CD4-positive, alpha-beta T cell (primary cell): ENCODE data around the gene FLRT1. TPM values are rescaled to one million over a fixed set of nuclear protein-coding genes. Genes with fewer than 3 reads are reported as not detected.

Experiments
- ATAC-seq: fragments of 200-7000 bp; cut with Tn5 transposase; one replicate; pipeline ENCODE4 v1.10.0; 2022; ENCODE audit warnings: mild to moderate bottlenecking; ENCODE audit not compliant: poor library complexity
- CTCF ChIA-PET: fragments of 350-600 bp; sonication (Branson Sonifier 250); formaldehyde crosslinking; loops from one replicate; lab custom pipeline; 2021; ENCODE audit warnings: antibody characterized with exemption, inconsistent platforms; lab: Charles Lee
- POLR2A ChIA-PET: fragments of 350-600 bp; sonication (Branson Sonifier 250); formaldehyde crosslinking; loops from one replicate; lab custom pipeline; 2021; ENCODE audit warnings: antibody characterized with exemption, inconsistent platforms; lab: Charles Lee
- DNase-seq, 14 experiments: peaks; one replicate each; pipeline ENCODE4 v3.0.0-alpha.2; 2013 to 2020; ENCODE audit warnings: mixed read lengths in 2 of 14
- H3K27ac ChIP-seq, 2 donors: one replicate each; pipeline versions ENCODE4 v1.5.1 to v1.7.0; 2013; ENCODE audit warnings: low read length in 2 of 2, low read depth in 1 of 2, mild to moderate bottlenecking in 1 of 2
- H3K27me3 ChIP-seq, 2 experiments: 1 replicate in 1 of 2; 2 replicates in 1 of 2; pipeline versions ENCODE4 v1.6.1 to v1.7.0; 2013; ENCODE audit warnings: low read length in 2 of 2, control low read depth in 1 of 2, mild to moderate bottlenecking in 1 of 2, moderate library complexity in 1 of 2; ENCODE audit not compliant: insufficient read depth in 2 of 2, control insufficient read depth in 1 of 2
- H3K36me3 ChIP-seq: one replicate; pipeline ENCODE4 v1.6.1; 2013; ENCODE audit warnings: low read length, control low read depth; ENCODE audit not compliant: insufficient read depth
- H3K4me1 ChIP-seq: one replicate; pipeline ENCODE4 v1.6.1; 2013; ENCODE audit warnings: low read length, control low read depth; ENCODE audit not compliant: insufficient read depth
- H3K4me3 ChIP-seq: one replicate; pipeline ENCODE4 v1.5.1; 2013; ENCODE audit warnings: mild to moderate bottlenecking, low read length, moderate library complexity
- H3K9me3 ChIP-seq, 2 experiments: 1 replicate in 1 of 2; 2 replicates in 1 of 2; pipeline versions ENCODE4 v1.6.1 to v1.7.0; 2013; ENCODE audit warnings: low read length in 2 of 2, mild to moderate bottlenecking in 2 of 2, control low read depth in 1 of 2, moderate library complexity in 1 of 2; ENCODE audit not compliant: control insufficient read depth in 1 of 2, insufficient read depth in 1 of 2
- H3K27ac Mint-ChIP-seq: one replicate; pipeline ENCODE4 v1.8.0; 2020; ENCODE audit warnings: mixed read lengths
- H3K27me3 Mint-ChIP-seq: one replicate; pipeline ENCODE4 v1.8.0; 2021; ENCODE audit warnings: mixed read lengths
- H3K36me3 Mint-ChIP-seq: one replicate; pipeline ENCODE4 v1.8.0; 2021; ENCODE audit warnings: low read depth, mixed read lengths
- H3K4me1 Mint-ChIP-seq: one replicate; pipeline ENCODE4 v1.8.0; 2021; ENCODE audit warnings: low read depth, mixed read lengths
- H3K4me3 Mint-ChIP-seq: one replicate; pipeline ENCODE4 v1.8.0; 2020; ENCODE audit warnings: mild to moderate bottlenecking, mixed read lengths
- H3K9me3 Mint-ChIP-seq: one replicate; pipeline ENCODE4 v1.8.0; 2020; ENCODE audit warnings: mixed read lengths
- CTCF ChIP-seq: fragments of 200-600 bp; IDR thresholded peaks from one replicate; pipeline ENCODE4 v1.8.0; 2022; ENCODE audit warnings: antibody characterized with exemption, mild to moderate bottlenecking
- intact Hi-C, 2 experiments: fragments of 100-400 bp; cut with DNase I in 1 of 2; cut with micrococcal nuclease in 1 of 2; formaldehyde crosslinking; loops; one replicate each; pipeline versions ENCODE4 v1.15.1 to v1.9.0; 2023 to 2025; cut with DNase I, micrococcal nuclease
- total RNA-seq, 174 experiments: library from RNA in 2 of 174; stranded (reverse) in 2 of 174; gene quantifications; one replicate each; pipeline ENCODE4 v1.2.3 and lab custom pipeline; 2021 to 2026

Gene FLRT1
- total RNA-seq, 2 experiments from 2014 or later, result not detected

- no peak for TF ChIP-seq CTCF
- Histone ChIP-seq H3K27me3 (peaks cover 17% of the 10 kb centered on the region in 2 experiments), H3K9me3 (peaks cover 0 to 13% of the 10 kb centered on the region in 2 experiments), H3K27ac (no peak overlapping the region), H3K4me3 (no peak overlapping the region), H3K36me3 (no peaks in the 10 kb centered on the region), H3K4me1 (peaks cover 8% of the 10 kb centered on the region)
- Mint-ChIP-seq H3K4me3 (no peak overlapping the region), H3K4me1 (no peaks in the 10 kb centered on the region), H3K27ac (no peak overlapping the region), H3K27me3 (peaks cover 30% of the 10 kb centered on the region), H3K9me3 (no peaks in the 10 kb centered on the region), H3K36me3 (no peaks in the 10 kb centered on the region)
- ChIA-PET CTCF (interaction anchor here (0.6 kb wide), 1 partner anchor 17 kb away, joined by 3 read pairs; no protein-coding TSS in a partner anchor), POLR2A (no interaction called here)
- ATAC-seq (no peak), DNase-seq (no peak)
- intact Hi-C loops, result no loop called here
Observed at GRCh38 chr11:64026575-64027205, 9.0 kb upstream of the FLRT1 start.

GRCh38 chr11:64027651-64028397 lies 7.9 kb upstream of the FLRT1 start:
- H3K27ac ChIP-seq, result no peak overlapping the region
- CTCF ChIA-PET, result no interaction called here
- H3K4me3 ChIP-seq, result no peak overlapping the region
- no peak overlapping the region for H3K4me3 Mint-ChIP-seq
- H3K36me3 Mint-ChIP-seq, result no peaks in the 10 kb centered on the region
- peaks cover 8% of the 10 kb centered on the region for H3K4me1 ChIP-seq
- H3K9me3 ChIP-seq, result peaks cover 0 to 13% of the 10 kb centered on the region in 2 experiments
- intact Hi-C loops, result no loop called here
- POLR2A ChIA-PET, result no interaction called here
- DNase-seq, result peak in 1 of 14 experiments; percentile 24
- H3K36me3 ChIP-seq, result no peaks in the 10 kb centered on the region
- no peak for TF ChIP-seq CTCF
- H3K4me1 Mint-ChIP-seq, result no peaks in the 10 kb centered on the region
- ATAC-seq, result no peak
- no peaks in the 10 kb centered on the region for H3K9me3 Mint-ChIP-seq
- H3K27ac Mint-ChIP-seq, result no peak overlapping the region
- peaks cover 34% of the 10 kb centered on the region for H3K27me3 Mint-ChIP-seq
- H3K27me3 ChIP-seq, result peaks cover 17 to 20% of the 10 kb centered on the region in 2 experiments

GRCh38 chr11:64028398-64029115 lies 7.2 kb upstream of the FLRT1 start:
- intact Hi-C loops, result no loop called here

More at GRCh38 chr11:64028398-64029115, 7.2 kb upstream of the FLRT1 start:
- Histone ChIP-seq H3K4me3 (no peak overlapping the region), H3K36me3 (no peaks in the 10 kb centered on the region), H3K4me1 (peaks cover 8% of the 10 kb centered on the region), H3K27ac (no peak overlapping the region), H3K9me3 (peaks cover 0 to 13% of the 10 kb centered on the region in 2 experiments), H3K27me3 (peaks cover 20 to 24% of the 10 kb centered on the region in 2 experiments)
- no peak for TF ChIP-seq CTCF
- Mint-ChIP-seq H3K27me3 (peaks cover 37% of the 10 kb centered on the region), H3K9me3 (no peaks in the 10 kb centered on the region), H3K4me3 (no peak overlapping the region), H3K27ac (no peak overlapping the region), H3K36me3 (no peaks in the 10 kb centered on the region), H3K4me1 (no peaks in the 10 kb centered on the region)
- POLR2A ChIA-PET, result no interaction called here
- DNase-seq (peak in 2 of 14 experiments; percentile 16 to 30), ATAC-seq (no peak)
- CTCF ChIA-PET, result no interaction called here
